OCI-LY1 (cell line): ENCODE measurements around the gene SCAP.

Source experiments
- CTCF ChIP-seq: fragments of 200-600 bp; sonication (generic), shearing (Covaris generic); IDR thresholded peaks from 2 replicates; pipeline ENCODE4 v1.5.1; 2017; ENCODE audit warnings: mild to moderate bottlenecking, antibody characterized with exemption, low read length, moderate library complexity, mixed read lengths
- EZH2 ChIP-seq: fragments of 200-600 bp; sonication (generic), shearing (Covaris generic); IDR thresholded peaks from 2 replicates; pipeline ENCODE4 v1.8.0; 2017; ENCODE audit warnings: borderline replicate concordance, mixed run types, mild to moderate bottlenecking, antibody characterized with exemption, low read length, moderate library complexity, mixed read lengths

DNA sequence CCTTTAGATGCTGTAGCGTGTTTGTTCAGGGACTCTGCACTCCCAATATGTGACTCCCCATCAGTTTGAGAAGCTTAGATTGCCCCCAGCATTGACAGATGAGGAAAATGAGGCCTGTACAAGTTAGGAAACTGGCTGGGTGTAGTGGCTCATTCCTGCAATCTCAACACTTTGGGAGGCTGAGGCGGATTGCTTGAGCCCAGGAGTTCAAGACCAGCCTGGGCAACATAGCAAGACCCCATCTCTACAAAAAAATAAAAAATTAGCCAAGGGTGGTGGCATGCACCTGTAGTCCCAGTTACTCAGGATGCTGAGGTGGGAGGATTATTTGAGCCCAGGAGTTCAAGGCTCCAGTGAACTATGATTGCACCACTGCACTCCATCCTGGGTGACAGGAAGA is 108.9 kb downstream of the SCAP start:
- TF ChIP-seq CTCF (no peak), EZH2 (no peak)
